ENCODE results near the gene TGFBI.

GRCh38 chr5:136094189-136094912 is 65.6 kb downstream of the TGFBI start:
- TF ChIP-seq, protein P1, sequence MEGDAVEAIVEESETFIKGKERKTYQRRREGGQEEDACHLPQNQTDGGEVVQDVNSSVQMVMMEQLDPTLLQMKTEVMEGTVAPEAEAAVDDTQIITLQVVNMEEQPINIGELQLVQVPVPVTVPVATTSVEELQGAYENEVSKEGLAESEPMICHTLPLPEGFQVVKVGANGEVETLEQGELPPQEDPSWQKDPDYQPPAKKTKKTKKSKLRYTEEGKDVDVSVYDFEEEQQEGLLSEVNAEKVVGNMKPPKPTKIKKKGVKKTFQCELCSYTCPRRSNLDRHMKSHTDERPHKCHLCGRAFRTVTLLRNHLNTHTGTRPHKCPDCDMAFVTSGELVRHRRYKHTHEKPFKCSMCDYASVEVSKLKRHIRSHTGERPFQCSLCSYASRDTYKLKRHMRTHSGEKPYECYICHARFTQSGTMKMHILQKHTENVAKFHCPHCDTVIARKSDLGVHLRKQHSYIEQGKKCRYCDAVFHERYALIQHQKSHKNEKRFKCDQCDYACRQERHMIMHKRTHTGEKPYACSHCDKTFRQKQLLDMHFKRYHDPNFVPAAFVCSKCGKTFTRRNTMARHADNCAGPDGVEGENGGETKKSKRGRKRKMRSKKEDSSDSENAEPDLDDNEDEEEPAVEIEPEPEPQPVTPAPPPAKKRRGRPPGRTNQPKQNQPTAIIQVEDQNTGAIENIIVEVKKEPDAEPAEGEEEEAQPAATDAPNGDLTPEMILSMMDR (IDR thresholded peaks at IDR 0.05; ENCODE audit: low read depth, low read length), result no peak
- TF ChIP-seq EZH2phosphoT487 (IDR thresholded peaks at IDR 0.05; ENCODE audit: low read depth), result no peak
